GM12875 (cell line): Measurements from ENCODE around the gene SNRNP70.
"Not testable (repeated sequence)": the region's sequence is repeated elsewhere in the genome, so short reads cannot be mapped to it uniquely, and the experiment has no call there.

Source experiments
- H3K4me3 ChIP-seq: one replicate; pipeline ENCODE4 v1.5.1; 2011; ENCODE audit warnings: low read depth, low read length, control low read depth
- CTCF ChIP-seq: IDR thresholded peaks from 2 replicates; pipeline ENCODE4 v1.5.1; 2011; ENCODE audit warnings: low read depth, mild to moderate bottlenecking, control low read depth, inconsistent platforms, low read length, moderate library complexity, borderline replicate concordance; ENCODE audit not compliant: insufficient read depth

Gene SNRNP70

DNA sequence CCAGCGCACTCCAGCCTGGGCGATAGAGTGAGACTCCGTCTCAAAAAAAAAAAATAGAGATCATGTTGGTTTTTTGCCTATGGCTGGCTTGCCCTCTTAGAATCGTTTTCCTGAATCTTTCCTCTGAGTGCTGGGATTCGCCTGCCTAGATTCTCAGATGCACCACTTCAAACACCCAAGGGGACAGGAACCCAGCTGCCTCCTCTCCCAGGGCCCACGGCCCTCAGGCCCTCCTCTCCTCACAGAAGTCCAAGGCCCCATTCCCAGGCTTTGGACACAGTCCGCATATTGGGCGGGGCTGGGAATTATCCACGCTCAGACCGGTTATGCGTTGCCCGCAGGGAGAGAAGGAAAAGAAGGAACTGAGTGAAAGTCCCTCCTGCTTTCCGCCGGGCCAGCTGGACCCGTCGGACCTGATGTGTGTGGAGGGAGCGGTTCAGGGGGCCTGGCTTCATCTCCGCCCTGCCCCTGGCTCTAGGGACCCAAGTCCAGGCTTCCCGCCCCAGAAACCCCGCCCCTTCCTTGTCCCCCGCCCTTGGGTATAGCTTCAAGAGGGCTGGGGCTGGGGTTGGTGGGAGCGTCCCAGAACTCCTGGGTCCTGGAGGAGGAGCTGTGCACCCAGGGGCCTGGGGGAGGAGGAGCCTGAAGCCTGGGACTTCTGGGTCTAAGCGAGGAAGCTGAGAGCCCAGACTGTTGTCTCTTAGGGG is 39.9 kb downstream of the SNRNP70 start:
- TF ChIP-seq CTCF: no peak
- no peak overlapping the region for H3K4me3 ChIP-seq

DNA sequence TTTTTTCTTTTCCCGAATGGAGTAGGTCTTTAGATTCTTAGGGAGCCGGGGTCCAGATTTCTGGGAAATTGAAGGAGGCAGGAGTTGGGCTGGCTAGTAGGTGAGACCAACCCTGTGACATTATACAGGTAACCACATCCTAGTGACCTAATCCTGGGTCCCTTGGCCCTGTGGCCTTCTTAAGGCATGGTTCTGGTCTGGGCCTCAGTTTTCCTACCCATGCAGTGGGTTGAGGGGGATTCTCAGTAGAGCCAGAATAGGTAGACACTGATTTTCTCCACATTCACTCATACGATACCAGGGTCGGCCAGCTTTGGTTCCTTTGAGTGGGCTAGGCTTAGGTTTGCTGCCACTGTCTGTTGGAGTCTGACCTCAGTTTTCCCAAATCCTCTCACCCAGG is 41.3 kb downstream of the SNRNP70 start:
- TF ChIP-seq CTCF: no peak
- H3K4me3 ChIP-seq: no peak overlapping the region

GRCh38 chr19:49127225-49127624 is 42.0 kb downstream of the SNRNP70 start:
- not testable (repeated sequence) for H3K4me3 ChIP-seq

DNA sequence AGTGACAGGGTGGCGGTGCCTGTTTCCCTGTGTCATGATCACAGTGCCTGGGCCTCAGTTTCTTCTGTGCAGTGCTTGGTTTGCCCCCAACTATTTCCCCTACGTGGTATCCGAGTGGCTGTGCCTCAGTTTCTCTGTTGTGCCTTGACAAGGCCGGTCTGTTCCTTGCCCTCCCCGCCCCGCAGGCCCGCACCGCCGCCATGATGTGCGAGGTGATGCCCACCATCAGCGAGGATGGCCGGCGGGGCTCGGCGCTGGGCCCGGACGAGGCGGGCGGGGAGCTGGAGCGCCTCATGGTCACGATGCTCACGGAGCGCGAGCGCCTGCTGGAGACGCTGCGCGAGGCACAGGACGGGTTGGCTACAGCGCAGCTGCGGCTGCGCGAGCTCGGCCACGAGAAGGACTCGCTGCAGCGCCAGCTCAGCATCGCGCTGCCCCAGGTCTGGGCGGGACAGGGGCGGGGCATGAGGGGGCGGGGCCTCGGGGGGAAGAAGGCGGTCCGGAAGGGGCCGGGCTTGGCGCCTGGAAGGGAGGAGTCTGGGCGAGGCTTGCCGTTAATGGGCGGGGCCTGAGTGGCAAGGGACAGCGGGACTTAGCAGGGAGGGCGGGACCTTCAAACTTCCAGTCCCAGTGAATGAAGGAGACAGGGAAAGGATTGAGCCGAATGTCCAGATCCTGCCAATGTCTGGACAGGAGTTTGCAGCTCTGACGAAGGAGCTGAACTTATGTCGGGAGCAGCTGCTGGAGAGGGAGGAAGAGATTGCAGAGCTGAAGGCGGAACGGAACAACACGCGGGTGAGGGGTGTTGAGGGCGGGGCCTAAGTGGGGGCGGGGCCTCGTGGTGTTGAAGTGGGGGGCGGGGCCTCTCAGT is 42.7 kb downstream of the SNRNP70 start:
- H3K4me3 ChIP-seq: peak overlapping the region; percentile 38
- TF ChIP-seq CTCF: 0 out of 2 replicates have a peak, but pooled peaks have one; percentile 18

- H3K4me3 ChIP-seq: no peak overlapping the region
- TF ChIP-seq CTCF: no peak
Observed at GRCh38 chr19:49128545-49129237, 43.4 kb downstream of the SNRNP70 start.

GRCh38 chr19:49129238-49129583 is 44.0 kb downstream of the SNRNP70 start:
- no peak for TF ChIP-seq CTCF
- H3K4me3 ChIP-seq: no peak overlapping the region

- H3K4me3 ChIP-seq: no peak overlapping the region
- no peak for TF ChIP-seq CTCF
Observed at GRCh38 chr19:49130325-49130724, 45.1 kb downstream of the SNRNP70 start.
